Stimulated activated CD4-positive, alpha-beta T cell treated with anti-CD3 and anti-CD28 coated beads, Interleukin-4, amount 100 ng/mL, for 1 hour (primary cell): ENCODE measurements around the gene CXCL16.

ENCODE experiments used
- DNase-seq: peaks from one replicate; pipeline ENCODE4 v3.0.0-alpha.2; 2020

CXCL16 gene

DNA sequence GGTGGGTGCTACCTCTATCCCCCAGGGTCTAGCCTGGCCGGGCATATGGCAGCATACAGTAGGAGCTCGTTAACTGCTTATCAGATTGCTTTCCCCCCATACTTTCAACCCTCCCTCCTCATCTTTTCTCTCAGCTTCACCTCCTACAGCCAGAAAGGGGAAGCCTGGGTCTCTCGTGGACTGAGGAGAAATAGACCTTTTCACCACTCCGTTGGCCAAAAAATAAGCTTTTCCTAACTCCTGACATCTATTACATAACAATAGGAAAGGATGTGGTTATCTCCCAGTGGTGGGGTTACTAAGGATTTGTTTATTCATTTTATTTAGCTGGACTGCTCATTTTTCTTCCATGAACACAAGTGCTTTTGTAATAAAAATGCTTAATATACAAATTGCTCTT lies 9.0 kb upstream of the CXCL16 start:
- DNase-seq: no peak

DNA sequence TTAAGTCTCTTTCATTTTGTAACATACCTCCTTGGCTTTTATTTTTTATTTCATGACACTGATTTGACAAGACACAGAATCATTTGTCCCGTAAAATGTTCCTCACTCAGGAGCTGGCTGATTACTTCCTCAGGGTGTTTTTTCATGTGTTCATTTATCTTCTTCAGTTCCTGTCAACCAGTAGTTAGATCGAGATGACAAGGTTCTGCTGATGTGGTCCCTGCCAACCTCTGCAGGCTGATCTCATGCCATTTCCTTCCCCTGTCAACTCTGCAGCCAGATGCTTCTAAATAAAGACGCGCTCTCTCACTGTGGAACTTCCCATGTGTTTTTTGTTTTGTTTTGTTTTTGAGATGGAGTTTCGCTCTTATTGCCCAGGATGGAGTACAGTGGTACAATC lies 8.1 kb upstream of the CXCL16 start:
- no peak for DNase-seq

DNA sequence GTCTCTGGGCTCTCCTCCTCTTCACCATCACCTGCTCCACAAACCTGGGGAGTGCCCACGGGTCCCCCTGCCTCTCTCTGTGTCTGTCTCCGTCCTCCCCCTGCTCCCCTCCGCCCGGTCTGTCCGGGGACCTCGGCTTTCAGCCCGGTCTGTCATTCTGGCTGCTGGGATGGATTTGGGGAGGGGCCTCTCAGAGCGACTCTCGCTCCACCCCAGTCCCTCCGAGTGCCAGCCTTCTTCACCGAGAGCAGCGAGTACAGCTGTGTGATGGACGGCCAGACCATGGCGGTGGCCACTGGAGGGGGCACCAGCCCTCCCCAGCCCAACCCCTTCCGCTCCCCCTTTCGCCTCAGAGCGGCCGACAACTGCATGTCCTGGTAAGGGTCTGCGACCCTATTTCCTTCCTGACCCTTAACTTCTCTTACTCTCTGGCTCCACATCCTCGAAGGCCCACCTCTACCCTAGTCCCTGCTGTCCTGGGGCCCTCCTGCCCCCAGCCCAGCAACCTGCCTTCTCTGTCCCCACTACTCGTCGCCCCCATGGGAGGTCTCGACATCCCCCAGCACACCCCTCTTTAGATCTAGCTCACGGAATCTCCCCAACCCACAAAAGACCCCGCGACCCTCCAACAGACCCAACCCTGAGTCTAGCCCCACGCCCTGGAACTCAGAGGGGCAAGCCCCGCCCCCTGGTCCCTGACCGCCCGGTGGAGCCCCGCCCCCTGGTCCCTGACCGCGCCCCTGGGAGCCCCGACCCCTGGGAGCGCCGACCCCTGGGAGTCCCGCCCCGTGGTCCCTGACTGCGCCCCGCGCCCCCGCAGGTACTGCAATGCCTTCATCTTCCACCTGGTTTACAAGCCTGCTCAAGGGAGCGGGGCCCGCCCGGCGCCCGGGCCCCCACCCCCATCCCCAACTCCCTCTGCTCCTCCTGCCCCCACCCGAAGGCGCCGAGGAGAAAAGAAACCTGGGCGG lies 5.6 kb upstream of the CXCL16 start:
- DNase-seq: no peak

- DNase-seq: no peak
Observed at GRCh38 chr17:4743898-4744297, 4.2 kb upstream of the CXCL16 start.

GRCh38 chr17:4743216-4743615 lies 3.5 kb upstream of the CXCL16 start:
- DNase-seq: no peak

DNA sequence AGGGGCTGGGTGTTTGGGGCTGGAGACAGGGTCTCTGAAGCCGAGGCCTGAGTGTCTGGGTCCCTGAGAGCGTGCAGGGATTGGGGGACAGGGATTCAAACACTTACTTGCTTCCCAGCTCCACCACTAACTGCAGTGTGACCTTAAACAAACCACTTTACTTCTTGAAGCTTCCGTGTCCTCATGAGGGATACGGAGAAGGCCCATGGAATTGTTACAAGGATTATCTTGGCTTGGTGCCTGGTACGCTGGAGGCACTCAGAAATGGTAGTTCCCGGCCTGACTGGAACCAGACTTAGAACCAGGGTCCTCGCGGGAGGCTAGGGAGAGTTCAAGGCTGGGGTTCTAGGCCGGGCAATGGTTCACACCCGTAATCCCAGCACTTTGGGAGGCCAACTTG lies 2.9 kb upstream of the CXCL16 start:
- no peak for DNase-seq

- DNase-seq: no peak
Observed at GRCh38 chr17:4742133-4742532, 2.4 kb upstream of the CXCL16 start.

DNA sequence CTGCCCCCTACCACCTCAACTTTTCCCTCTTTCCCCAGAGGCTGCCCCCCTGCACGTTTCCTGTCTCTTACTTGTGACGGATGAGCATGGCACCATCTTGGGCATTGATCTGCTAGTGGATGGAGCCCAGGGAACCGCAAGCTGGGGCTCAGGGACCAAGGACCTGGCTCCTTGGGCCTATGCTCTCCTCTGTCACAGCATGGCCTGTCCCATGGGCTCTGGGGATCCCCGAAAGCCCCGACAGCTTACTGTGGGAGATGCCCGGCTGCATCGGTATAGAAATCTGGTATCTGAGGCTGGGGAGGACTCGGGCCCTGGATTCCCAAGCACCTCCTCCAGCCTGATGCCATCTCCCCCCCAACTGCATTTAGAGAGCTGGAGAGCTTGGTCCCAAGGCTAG lies 1.8 kb upstream of the CXCL16 start:
- DNase-seq: no peak

GRCh38 chr17:4740584-4740983 lies 856 bp upstream of the CXCL16 start:
- DNase-seq: no peak

DNA sequence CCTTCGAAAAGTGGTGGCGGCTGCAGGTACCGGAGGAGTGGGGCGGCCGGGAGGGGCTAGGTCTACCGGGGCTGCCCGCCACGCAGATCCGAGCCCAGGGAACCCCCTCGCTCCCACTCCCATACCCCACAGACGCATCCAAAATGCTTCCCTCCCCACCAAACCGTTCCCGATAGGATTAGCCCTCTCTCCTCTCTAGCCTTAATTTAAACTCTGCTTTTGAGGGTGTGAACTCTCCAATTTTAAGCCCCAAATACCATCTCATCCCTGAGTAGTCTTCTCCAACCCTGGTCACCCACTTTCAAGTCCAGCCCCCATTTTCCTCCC lies 260 bp upstream of the CXCL16 start:
- DNase-seq: no peak

DNA sequence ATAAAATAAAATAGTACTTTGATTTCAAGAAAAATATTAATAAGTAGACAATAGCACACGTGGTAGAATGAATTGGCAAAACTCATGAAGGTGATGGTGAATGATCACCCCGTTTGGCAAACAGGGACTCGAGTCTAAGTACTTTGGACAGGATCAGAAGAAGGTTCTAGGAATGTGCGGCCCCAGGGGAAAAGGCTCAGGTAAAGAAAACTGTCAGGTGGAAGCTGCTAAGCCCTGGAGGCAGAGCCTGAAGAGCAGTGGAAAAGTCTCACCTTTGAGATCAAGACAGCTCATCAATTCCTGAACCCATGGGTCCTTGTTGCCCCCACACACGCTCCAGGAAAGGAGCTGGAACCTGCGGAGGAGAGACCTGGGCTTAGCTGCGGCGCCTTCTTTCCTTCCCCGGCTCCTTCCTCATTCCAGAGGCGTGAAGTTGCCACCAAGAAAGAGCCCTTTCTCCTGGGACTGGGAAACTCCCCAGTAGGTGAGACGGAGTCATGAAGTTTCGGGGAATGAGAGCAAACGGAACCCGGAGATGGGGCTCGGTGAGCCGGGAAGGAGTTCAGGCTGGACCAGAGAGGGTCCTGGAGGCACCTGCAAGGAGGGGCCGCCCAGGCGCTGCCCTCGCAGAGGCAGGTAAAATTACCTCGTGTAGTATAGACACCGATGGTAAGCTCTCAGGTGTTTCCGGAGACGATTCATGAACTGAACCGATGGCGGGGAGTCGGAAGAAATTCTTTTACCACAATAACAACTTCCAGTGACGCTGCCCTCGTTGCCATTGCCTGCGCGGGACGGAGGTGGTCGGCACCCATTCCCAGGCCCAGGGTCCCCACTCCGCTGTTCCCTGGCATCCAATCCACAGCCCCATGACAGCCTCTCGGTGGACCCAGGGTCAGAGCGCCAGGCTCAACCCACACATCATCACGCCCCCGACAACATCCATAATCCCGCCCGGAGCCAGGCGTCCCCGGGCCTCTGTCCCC lies 1.3 kb downstream of the CXCL16 start:
- DNase-seq: no peak

GRCh38 chr17:4735876-4736651 lies 3.7 kb downstream of the CXCL16 start:
- no peak for DNase-seq

DNA sequence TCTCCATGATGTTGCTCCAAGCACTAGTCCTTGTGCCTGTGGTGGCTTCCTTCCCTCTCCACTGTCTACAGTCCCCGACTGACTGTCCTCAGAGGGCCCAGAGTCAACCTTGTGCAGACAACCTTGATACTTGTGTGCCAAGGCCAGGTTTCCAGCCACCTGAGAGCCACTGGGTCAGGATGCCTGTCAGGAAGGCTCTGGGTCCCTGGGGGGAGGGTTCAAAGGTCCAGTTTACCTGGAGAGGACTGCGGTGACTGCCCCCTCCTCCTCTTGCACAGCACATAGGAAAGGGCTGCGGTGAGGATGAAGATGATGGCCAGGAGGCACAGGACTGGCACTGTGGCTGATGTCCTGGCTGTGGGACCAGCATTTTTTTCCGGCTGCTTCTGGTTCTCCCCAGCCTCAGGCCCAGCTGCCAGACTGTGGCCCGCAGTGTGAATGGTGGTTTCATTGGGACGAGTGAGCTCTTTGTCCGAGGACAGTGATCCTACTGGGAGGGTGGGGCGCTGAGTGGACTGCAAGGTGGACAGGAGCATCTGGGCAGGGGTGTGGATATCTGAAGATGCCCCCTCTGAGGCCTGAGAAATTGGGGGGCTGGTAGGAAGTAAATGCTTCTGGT lies 4.8 kb downstream of the CXCL16 start:
- DNase-seq: no peak

DNA sequence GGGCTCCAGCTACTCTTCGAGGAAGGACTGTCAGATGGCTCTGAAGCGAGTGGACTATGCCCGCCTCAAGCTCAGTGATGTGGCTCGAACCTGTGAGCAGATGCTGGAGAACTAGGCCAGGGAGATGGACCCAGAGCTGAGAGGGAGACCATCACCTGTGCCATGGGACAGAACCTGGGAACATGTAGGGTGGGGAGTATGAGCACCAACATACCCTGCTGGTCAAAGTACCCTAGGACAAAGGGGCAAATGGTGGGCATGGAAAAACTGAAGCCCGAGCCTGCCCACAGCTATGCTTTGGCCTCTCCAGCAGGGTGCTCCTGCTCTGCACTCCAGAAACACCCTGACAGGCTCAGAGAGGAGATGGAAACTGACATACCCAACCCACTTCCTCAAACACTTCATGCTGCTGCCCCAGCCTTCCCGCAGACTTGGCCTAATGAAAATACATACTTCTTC lies 6.6 kb downstream of the CXCL16 start:
- no peak for DNase-seq

GRCh38 chr17:4728124-4728523 lies 11.6 kb downstream of the CXCL16 start:
- no peak for DNase-seq

DNA sequence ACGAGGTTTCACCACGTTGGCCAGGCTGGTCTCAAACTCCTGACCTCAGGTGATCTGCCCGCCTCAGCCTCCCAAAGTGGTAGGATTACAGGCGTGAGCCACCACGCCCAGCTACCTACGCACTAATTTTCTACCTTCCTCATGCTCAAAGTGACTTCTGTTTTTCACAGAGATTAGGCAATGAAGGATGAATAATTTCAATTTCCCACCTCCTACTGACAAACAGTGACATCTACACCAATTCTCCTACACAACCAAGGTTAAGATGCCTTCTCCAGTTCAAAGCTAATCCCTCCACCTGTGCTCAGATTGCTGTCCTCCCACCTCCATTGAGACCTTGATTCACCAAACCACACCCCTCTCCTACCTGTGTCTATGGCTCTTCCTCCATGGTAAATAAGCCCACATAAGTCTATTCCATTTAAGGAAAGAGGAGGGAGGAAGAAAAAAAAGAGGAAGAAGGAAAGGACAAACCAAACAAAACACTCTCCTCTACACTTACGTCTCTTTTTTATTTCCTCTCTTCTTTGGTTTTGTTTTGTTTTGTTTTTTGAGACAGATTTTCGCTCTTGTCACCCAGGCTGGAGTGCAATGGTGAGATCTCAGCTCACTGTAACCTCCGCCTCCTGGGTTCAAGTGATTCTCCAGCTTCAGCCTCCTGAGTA lies 13.9 kb downstream of the CXCL16 start:
- DNase-seq: no peak

DNA sequence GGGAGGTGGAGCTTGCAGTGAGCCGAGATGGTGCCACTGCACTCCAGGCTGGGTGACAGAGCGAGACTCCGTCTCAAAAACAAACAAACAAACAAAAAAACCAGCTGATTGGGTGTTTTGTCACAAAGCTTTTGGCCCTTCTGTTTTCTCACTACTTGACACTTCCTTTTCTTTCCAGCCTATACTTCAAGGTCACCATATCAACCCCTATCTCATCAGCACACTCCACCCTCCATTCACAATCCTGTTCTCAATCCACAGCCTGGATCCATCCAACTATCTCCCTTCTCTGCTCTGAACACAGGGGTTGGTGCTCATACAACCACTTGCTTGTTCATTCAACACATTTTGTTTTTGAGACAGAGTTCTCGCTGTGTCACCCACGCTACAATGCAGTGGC lies 15.1 kb downstream of the CXCL16 start:
- DNase-seq: no peak

DNA sequence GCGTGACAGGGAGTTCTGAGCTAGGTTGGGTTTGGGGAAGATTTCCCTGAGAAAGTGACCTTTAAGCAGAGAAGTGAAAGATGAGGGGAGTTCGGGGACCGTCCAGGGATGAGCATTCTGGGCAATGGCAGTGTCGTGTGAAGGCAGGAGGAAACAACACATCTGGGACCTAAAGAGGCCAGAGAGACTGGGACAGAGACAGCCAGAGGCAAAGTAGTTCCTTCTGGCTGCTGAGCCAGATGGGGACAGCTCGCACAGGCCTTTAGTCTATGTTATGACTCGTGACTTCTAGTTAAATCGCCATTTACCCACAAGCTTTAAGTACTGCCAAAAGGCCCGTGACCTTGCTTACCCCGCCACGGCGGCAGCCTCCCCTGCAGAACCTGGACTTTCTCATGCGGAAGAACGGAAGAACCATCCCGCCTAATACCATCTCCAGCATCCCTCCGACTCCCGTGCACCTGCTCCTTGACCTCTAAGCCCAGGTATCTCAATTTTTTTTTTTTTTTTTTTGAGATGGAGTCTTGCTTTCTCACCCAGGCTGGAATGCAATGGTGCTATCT lies 17.0 kb downstream of the CXCL16 start:
- no peak for DNase-seq

- no peak for DNase-seq
Observed at GRCh38 chr17:4721203-4722135, 18.3 kb downstream of the CXCL16 start.

DNA sequence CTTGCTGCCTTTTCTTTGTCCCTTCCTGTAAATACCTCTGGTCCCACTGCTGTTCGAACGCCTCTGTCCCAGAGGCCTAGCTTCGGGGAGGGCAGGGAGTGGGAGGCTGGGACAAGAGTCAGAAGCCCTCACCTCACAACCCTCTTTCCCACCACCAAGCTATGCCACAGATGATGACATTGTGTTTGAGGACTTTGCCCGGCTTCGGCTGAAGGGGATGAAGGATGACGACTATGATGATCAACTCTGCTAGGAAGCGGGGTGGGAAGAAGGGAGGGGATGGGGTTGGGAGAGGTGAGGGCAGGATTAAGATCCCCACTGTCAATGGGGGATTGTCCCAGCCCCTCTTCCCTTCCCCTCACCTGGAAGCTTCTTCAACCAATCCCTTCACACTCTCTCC lies 18.9 kb downstream of the CXCL16 start:
- no peak for DNase-seq
